ENCODE measurements around the gene RHOT2.

The RHOT2 gene

DNA sequence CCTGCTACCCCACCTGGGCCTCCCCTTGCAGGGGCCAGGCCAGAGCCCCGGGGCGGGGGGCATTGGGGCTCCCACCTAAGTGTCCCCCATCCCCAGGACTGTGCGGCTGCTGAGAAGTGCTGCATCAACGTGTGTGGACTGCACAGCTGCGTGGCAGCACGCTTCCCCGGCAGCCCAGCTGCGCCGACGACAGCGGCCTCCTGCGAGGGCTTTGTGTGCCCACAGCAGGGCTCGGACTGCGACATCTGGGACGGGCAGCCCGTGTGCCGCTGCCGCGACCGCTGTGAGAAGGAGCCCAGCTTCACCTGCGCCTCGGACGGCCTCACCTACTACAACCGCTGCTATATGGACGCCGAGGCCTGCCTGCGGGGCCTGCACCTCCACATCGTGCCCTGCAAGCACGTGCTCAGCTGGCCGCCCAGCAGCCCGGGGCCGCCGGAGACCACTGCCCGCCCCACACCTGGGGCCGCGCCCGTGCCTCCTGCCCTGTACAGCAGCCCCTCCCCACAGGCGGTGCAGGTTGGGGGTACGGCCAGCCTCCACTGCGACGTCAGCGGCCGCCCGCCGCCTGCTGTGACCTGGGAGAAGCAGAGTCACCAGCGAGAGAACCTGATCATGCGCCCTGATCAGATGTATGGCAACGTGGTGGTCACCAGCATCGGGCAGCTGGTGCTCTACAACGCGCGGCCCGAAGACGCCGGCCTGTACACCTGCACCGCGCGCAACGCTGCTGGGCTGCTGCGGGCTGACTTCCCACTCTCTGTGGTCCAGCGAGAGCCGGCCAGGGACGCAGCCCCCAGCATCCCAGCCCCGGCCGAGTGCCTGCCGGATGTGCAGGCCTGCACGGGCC is 35.2 kb upstream of the RHOT2 start:
- no peak for DNase-seq

DNA sequence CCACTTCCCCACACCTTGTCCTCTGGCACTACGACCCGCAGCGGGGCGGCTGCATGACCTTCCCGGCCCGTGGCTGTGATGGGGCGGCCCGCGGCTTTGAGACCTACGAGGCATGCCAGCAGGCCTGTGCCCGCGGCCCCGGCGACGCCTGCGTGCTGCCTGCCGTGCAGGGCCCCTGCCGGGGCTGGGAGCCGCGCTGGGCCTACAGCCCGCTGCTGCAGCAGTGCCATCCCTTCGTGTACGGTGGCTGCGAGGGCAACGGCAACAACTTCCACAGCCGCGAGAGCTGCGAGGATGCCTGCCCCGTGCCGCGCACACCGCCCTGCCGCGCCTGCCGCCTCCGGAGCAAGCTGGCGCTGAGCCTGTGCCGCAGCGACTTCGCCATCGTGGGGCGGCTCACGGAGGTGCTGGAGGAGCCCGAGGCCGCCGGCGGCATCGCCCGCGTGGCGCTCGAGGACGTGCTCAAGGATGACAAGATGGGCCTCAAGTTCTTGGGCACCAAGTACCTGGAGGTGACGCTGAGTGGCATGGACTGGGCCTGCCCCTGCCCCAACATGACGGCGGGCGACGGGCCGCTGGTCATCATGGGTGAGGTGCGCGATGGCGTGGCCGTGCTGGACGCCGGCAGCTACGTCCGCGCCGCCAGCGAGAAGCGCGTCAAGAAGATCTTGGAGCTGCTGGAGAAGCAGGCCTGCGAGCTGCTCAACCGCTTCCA is 34.4 kb upstream of the RHOT2 start:
- no peak for DNase-seq

DNA sequence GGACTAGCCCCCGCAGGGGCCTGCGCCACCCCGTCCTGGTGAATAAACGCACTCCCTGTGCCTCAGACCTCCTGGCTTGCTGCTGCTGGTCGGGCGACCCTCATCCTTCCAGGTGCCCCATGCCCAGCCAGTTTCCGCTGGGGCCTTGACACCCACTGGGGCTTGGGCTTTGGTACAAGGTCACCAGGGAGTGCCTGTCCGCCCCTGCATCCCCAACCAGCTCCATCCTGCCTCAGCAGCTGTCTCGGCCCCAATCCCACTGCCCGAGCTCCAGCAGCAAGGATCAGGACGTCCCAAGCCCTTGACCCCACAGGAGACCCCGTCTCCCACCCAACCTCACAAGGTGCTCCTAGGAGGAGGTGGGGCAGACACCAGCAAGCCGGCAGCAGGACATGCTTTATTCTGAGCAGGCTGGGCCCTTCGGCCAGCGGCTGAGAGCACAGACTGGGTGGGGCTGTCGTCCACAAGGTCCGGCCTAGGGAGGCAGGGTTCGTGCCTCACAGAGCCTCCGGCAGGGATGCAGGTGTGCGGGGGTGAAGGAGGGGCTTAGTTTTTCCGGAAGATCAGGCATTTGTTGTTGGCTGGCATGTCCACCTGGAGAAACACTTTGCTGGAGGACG is 33.8 kb upstream of the RHOT2 start:
- no peak for DNase-seq

DNA sequence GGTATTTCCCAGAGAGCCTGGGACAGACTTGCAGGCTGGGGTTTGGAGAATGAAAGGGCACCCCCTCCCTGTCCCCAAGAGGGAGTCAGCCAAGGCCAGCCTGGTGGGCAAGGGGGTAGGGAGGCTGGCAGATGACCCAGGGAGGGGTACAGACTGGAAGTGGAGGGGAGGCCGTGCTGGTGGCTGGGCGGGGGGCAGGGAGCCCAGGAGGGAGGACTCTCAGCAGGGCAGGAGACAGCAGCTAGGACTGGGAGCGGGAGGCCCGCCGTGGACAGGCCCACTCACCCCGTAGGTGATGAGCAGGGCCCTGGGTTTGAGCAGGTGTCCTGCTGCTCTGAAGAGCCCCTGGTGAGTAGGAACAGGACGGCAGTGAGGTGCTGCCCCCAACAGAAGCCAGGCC is 32.9 kb upstream of the RHOT2 start:
- no peak for DNase-seq

DNA sequence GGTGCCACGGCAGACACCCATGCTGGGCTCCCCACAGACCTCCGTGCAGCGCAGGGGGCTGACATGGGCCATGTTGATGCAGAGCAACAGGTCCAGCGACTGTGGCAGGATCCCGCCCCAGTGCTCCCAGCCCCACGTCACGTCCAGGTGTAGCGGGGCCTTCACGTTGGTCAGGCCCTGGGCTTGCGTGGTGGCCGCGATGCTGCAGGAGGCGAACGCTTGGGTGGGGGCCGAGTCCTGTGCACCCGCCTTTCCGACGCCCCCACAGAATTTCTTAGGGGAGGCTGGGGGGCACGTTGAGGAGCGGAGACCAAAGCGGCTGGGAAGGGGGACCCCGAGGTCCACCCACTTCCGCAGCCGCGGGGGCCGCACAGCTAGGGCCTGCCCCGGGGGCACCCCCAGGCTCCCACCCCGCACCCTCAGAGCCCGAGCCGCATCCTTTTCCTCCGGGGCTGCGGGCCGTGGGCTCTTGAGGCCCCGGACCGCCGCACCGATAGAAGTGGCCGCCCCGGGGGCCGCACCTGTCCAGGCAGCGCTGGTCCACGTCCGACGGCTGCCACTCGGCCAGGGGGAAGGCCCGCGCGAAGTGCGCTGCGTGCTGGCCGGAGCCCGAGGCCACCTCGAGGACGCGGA is 32.2 kb upstream of the RHOT2 start:
- DNase-seq, result no peak

DNA sequence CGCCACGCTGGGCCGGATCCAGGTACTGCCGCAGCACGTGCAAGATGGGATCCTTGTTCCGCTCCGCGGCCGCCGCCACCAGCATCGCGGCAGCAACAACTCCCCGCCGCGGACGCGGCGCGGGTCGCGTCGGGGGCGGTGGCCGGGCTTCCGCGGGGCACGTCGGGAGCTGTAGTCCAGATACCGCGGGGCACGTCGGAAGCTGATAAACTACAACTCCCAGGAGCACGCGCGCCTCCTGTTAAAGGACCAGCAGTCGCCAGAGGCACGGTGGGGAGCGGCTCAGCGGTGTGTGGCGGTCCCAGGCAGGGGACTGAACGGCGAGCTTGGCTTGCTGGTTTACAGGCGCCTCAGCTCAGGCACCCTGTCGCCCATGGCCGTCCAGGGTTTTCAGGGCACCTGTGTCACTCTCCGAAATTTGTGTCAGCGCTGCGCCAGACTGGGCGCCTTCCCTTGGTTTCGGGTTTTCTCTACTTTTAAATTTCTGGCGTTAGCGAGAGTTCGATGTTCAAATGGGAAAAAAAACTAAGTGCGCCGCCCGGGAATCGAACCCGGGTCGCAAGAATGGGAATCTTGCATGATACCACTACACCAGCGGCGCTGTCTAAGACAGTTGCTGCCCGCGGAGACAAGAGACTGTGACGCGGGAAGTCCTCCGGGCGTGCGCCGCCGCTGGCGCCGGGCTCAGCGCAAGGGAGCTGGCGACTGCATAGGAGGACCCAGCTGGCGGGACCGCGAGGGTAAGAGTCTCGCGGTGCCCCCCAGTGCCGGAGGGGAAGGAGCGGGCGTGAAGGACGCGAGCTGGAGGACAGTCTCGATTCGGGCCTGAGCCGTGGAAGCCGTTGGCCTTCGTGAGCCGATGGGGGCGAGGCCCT is 31.5 kb upstream of the RHOT2 start, which contains the start of gene METTL26:
Gene METTL26 (minus strand): TSS at position 100 of the 875 bp plus-strand sequence. CDS start 15 bp downstream, at position 85.
- peak; percentile 99 for DNase-seq

DNA sequence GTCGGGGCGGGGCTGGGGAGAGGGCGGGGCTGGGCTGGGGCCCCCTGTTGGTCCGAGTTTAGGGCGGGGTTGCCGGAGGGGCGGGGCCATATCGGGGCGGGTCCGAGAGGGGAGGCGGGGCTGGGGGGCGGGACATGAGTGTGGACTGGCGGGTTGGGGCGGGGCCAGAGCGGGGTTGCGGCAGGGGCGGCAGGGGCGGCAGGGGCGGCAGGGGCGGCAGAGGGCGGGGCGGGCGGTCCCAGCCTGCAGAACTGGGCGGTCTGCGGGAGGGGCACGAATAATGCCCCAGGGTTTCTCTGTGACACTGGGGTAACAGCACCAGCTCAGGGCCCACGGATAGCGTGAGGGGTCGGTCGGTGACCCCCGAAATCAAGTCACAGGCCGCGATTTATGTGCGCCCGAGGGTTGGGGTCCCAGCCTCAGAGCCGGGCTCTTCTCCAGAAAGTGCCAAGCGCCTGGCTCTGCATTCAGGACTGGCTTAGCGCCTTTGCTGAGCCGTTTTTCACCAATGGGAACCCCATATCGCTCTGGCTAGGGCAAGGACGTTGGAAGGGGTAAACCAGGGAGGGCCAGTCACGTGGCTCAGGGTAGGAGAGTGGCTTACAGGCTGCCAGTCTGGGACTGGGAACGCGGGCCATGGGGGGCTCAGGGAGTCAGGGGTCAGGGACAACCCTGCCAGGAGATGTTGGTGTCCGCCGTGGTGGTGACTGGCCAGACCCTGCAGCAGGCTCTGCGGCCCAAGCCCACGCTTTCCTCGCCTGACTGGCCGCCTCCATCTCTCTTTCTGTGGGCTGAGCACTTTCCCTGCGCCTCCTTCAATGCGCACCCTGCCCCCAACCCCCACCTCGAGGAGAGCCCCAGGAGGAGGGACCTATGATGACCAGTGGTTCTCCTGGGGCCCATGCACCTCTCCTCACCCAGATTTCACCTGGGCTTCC is 30.6 kb upstream of the RHOT2 start:
- DNase-seq, result peak; percentile 76

DNA sequence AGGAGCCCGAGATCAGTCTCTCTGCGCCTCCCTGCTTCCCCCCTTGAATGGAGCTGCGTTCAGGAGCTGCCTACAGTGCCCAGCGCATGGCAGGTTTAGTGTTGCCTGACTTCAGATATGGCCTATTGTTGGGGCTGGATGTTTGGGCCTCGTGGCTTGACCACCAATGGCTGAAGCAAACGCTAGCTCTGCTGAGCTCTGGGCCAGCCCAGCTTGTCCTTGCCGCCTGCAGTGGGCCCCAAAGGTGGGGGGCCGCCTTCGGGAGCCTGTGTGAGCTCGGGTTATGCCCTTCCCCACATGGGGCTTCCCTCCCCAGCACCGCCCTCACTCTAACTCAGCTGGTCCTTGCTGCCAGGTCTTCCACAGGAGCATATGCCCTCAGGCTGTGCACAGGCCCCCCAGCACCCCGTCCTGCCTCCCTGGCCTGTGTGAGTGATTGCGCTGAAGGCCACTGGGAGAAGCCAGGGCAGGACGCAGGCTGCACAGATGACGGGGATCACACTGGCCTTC is 29.8 kb upstream of the RHOT2 start:
- DNase-seq, result no peak

DNA sequence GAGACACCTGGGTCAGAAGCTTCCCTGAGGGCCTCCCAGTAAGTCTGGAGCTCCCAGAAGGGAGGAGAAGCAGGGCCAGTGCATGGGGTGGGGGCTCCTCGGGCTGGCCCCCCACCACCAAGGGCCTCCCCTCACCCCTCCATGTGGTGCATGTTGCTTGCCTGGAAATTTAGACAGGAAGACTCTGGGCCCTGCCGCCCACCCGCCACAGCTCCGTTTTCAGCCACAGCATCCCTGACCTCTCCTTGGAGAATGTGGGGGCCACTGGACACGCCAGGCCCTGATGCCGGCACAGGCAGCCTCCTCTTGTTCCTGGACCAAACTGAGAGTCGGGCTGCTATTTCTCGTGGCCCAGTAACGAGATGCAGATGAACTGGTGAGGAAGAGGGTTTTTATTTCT is 29.1 kb upstream of the RHOT2 start:
- no peak for DNase-seq

DNA sequence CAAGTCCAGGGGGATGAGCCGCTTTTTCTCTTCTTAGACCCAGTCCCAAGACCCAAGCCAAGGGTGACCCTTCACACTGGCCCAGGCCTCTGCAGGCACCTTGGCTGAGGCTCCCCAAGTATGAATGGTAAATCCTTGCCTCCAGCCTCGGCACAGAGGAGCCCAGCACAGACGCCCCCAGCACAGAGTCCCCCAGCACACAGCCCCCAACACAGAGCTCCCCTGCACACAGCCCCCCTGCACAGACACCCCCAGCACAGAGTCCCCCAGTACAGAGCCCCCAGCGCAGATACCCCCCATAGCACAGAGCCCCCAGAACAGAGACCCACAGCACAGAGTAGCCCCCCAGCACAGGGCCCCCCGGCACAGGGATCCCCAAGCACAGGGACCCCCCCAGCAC is 27.3 kb upstream of the RHOT2 start:
- no peak for DNase-seq

DNA sequence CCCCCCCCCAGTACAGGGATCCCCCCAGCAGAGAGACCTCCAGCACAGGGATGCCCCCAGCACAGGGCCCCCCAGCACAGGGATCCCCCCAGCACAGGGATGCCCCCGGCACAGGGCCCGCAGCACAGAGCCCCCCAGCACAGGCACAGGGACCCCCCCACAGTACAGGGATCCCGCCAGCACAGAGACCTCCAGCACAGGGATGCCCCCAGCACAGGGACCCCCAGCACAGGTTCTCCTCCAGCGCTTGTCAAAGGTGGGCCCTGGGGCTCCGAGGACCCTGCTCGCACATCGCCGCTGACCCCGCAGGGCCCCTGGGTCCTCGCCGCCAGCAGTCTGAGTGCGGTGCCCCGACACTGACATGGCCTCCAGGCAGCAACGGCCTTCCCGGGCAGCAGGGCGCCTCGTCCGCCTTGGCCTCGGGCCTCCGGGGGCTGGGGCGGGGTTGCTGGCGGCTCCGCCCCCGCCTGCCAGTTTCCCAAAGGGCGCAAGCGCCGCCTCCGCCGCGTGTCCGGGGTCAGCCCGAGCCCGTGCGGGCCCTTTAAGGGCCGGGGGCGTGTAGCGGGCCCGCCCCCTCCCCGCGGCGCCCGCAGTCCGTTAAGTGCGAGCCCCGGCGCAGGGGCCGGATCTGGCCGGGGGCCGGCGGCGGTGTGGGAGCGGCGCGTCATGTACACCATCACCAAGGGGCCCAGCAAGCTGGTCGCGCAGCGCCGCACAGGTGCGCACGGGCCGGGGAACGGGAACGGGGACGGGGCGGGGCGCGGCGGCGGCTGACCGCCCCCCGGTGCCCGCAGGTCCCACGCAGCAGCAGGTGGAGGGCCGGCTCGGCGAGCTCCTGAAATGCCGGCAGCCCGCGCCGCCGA is 26.4 kb upstream of the RHOT2 start, which contains the start of gene MCRIP2:
Gene MCRIP2 (plus strand): TSS at position 503 of the 863 bp plus-strand sequence. CDS start 164 bp downstream, at position 667.
- DNase-seq, result peak; percentile 86

DNA sequence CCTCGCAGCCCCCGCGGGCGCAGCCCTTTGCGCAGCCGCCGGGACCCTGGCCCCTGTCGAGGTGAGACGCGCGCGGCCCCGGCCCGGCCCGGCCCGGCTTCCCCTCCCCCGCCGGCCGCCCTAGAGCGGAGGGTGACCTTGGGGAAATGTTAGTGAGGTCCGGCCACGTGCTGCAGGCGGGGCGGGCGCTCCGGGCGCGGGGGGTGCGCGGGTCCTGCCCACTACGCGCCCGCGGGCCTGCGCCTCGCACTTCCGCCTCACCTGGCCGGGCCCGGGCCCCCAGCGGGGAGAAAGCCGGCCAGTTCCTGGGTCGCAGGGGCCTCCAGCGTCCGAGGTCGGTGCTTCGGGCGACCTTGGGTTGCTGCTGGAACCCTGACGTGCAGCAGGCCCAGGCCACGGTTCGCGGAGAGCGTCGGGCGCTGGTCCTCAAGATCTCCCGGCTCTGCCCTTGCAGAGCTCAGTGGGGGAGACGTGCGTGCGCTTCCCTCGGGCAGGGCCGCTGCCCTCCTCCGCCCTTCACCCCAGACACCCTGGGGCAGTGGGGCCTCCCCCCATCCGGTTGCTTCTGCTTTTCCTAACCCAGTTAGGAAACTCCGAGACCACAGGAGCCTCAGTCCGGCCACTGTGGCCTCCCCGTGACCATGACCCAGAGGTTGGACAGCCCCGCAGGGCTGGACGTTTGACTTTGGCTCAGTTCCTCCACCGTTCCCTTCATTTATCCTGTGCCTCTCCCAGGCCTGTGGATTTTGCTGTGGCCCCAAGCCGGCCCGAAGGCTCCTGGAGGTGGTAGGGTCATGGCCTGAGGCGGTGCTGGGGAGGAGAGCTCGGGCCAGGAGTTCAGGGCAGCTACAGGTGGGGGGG is 25.5 kb upstream of the RHOT2 start:
- DNase-seq, result peak; percentile 60

DNA sequence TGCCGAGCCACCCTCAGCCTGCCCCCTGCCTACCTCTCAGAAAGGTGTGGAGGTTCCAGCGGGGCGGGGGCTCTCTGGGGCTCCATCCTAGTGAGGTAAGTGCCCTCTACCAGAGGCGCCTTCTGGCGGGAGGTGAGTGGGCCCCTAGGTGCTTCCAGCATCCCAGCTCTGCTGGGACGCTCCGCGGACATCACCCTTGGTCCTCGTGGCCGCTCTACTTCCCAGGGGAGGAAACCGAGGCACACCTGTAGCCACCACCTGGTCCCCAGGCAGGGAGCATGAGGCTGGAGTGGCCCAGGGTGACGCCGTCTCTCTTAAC is 24.9 kb upstream of the RHOT2 start:
- no peak for DNase-seq

DNA sequence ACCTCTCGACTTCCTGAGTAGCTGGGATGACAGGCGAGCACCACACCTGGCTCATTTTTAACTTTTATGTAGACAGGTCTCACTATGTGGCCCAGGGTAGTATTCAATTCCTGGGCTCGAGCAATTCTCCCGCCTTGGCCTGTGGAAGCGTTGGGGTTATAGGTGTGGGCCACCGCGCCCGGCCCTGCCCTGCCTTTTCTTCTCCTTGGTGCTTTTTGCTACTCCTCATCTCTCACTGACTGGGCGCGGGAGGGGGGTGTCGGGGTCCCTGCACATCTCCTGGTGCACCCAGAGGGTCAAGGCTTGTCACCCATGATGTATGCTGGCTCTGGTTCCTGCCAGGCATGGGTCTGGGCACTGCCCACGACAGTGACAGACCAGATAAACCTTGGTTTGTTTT is 23.4 kb upstream of the RHOT2 start:
- no peak for DNase-seq

DNA sequence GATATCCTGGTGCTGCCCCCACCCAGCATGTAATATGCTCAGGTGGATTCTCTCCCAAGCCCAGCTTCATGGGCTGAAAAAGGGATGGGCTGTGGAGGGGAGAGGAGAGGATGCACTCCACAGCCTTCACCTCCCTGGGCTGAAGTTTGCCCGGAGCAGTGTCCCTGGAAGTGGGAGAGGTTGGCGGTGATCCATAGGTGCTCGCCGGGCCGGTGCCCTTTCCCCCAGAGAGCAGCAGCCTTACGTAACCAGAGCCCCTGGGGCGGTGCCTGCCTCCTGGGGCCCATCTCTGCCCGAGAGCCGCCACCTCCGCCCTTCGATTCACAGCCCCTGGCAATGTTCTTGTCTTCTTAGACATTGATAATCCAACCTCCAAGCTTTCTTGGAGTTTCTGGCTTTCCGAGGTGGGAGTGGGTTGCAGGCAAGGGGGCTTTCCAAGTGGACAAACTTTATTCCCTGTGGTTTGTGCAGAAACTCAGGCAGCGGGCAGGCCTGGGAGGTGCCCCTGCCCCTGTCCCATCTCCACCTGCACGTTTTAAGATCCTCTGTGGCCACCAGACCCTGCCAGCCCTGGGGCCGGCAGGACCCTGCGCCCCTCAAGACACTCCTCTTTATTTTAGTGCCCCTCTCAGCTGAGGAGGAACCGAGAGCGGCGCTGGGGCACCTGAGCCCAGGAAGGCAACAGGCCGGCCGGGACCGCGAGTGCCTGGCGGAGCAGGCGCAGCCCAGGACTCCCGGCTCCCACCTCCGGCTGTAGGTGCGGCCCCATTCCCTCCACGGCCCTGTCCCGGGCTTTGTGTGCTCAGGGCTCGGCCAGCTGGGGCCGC is 21.9 kb upstream of the RHOT2 start:
- DNase-seq, result no peak

DNA sequence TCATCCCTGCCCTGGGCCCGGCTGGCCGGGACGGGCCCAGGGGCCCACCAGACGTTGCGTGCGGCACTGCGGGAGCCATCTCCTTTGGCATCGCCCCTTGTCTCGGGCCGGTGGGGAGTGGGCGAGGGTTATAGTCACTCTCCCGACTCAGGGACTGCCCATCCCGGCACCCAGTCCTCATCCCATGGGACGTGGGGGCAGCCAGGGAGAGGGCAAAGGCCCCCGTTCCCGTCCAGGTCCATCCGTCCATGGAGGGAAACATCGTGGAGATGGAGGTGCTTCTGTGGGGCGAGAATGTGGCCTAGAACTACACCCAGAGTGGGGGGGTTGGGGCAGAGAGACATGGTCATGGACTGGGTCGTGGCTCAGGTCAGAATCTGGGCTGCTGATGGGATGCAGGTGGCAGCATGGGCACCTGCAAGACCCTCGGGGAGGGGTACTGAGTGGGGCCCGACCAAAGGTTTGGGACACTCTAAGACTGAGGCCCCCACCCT is 21.2 kb upstream of the RHOT2 start:
- DNase-seq, result no peak

DNA sequence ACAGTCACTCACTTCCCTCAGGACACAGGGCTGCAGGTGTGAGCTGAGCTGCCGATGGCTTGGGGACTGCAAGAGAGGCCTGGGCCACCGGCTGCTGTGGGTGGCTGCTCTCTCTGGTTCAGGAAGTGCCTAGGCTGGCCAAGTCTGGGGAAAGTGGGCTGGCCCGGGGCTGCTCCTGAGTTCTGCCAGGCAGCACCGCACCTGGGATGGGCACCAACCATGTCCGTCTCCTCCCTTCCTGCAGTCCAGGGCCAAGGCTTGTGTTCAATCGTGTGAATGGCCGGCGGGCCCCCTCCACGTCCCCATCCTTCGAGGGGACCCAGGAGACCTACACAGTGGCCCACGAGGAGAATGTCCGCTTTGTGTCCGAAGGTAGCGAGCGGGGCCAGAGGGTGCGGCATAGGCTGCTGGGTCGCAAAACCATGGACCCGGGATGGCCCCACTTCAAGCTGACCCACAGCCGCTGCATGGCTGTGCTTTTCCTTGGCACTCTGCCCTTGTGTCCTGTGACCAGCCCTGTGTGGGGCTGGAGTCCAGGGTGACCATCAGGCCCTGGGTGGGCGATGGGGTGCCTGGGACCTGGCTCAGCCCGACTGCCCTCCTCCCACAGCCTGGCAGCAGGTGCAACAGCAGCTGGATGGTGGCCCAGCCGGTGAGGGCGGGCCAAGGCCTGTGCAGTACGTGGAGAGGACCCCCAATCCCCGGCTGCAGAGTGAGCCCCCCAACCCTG is 20.6 kb upstream of the RHOT2 start:
- DNase-seq, result no peak
